Measurements from ENCODE around the gene CTNND1. TPM values are rescaled to one million over a fixed set of nuclear protein-coding genes. Genes with fewer than 3 reads are reported as not detected.
"Not testable (repeated sequence)": the region's sequence is repeated elsewhere in the genome, so short reads cannot be mapped to it uniquely, and the experiment has no call there.

Gene CTNND1, protein sequence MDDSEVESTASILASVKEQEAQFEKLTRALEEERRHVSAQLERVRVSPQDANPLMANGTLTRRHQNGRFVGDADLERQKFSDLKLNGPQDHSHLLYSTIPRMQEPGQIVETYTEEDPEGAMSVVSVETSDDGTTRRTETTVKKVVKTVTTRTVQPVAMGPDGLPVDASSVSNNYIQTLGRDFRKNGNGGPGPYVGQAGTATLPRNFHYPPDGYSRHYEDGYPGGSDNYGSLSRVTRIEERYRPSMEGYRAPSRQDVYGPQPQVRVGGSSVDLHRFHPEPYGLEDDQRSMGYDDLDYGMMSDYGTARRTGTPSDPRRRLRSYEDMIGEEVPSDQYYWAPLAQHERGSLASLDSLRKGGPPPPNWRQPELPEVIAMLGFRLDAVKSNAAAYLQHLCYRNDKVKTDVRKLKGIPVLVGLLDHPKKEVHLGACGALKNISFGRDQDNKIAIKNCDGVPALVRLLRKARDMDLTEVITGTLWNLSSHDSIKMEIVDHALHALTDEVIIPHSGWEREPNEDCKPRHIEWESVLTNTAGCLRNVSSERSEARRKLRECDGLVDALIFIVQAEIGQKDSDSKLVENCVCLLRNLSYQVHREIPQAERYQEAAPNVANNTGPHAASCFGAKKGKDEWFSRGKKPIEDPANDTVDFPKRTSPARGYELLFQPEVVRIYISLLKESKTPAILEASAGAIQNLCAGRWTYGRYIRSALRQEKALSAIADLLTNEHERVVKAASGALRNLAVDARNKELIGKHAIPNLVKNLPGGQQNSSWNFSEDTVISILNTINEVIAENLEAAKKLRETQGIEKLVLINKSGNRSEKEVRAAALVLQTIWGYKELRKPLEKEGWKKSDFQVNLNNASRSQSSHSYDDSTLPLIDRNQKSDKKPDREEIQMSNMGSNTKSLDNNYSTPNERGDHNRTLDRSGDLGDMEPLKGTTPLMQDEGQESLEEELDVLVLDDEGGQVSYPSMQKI
- total RNA-seq (100 to 1,000 TPM; 178 to 227 TPM), polyA plus RNA-seq (ENCODE audit: insufficient read depth, low read depth, low replicate concordance) (134 TPM)
- long read RNA-seq, donor 1, full-length matches to known transcripts, result 6 of 11 reads
- long read RNA-seq, donor 1, partial matches to known transcripts, result 5 of 11 reads
- long read RNA-seq, donor 1, other reads (novel, unspliced or antisense), result 0 of 11 reads
- long read RNA-seq, donor 2, full-length matches to known transcripts, result 6 of 6 reads
- long read RNA-seq, donor 2, partial matches to known transcripts, result 0 of 6 reads
- long read RNA-seq, donor 2, other reads (novel, unspliced or antisense), result 0 of 6 reads

DNA sequence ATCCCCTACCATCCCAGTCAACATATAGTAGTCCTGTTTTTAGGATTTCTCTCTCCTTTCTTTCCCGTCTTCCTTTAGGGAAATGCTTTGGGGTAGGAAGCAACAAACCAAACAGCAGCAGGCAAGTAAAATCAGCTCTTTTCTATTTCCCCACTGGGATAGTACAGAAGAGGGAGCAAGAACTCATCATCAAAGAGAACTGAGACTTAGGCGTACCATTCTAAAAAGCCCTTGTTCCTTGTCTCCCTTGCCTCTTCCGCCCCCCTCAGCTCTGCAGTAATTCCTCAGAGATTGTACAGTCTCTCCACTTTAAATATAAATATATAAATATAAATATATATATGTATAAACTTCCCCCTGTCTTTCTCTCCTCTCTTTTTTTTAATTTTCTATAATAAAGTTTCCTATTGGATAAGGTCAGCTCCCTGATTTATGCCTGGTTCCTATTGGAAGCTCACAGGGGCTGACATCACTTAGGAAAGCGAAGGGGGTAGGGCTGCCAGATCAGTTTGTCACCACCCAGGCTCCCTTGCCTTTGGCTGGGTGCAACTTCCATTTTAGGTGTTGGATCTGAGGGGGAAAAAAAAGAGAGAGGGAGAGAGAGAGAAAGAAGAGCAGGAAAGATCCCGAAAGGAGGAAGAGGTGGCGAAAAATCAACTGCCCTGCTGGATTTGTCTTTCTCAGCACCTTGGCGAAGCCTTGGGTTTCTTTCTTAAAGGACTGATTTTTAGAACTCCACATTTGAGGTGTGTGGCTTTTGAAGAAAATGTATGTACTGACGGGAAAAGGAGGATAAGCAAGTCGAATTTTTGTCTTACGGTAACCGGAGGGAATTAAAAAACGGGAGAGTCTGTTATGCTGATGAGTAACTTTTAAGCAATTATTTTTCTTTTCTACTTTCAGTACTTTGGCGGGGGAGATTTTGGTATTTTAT lies at the start of gene CTNND1:
CTNND1 (plus strand) TSS at position 502 of the 934 bp plus-strand sequence. CDS start 29,677 bp downstream, outside the sequence.
- H3K27me3 ChIP-seq, result no peaks in the 10 kb centered on the region
- peak within 1 kb of the TSS; percentile 63 to 64 for H3K4me3 ChIP-seq
- DNase-seq, result peak; percentile 95
- H3K4me1 ChIP-seq, result peaks cover 16% of the 10 kb centered on the region
- WGBS, 2 donors, result 3 to 5% methylated on average over 13 of the region's 13 CpGs
- no peaks in the 10 kb centered on the region for H3K36me3 ChIP-seq (ENCODE audit: low read depth, missing control alignments)
- intact Hi-C loops (cut with DNase I; ENCODE audit: low total_unique reads), result no loop called here
- TF ChIP-seq, protein P1, sequence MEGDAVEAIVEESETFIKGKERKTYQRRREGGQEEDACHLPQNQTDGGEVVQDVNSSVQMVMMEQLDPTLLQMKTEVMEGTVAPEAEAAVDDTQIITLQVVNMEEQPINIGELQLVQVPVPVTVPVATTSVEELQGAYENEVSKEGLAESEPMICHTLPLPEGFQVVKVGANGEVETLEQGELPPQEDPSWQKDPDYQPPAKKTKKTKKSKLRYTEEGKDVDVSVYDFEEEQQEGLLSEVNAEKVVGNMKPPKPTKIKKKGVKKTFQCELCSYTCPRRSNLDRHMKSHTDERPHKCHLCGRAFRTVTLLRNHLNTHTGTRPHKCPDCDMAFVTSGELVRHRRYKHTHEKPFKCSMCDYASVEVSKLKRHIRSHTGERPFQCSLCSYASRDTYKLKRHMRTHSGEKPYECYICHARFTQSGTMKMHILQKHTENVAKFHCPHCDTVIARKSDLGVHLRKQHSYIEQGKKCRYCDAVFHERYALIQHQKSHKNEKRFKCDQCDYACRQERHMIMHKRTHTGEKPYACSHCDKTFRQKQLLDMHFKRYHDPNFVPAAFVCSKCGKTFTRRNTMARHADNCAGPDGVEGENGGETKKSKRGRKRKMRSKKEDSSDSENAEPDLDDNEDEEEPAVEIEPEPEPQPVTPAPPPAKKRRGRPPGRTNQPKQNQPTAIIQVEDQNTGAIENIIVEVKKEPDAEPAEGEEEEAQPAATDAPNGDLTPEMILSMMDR (IDR thresholded peaks at IDR 0.05), result no peak
- TF ChIP-seq POLR2A (IDR thresholded peaks at IDR 0.05), result peak; percentile 82
- H3K27ac ChIP-seq, result peak within 1 kb of the TSS; percentile 76 to 93
- H3K9me3 ChIP-seq, result no peaks in the 10 kb centered on the region

DNA sequence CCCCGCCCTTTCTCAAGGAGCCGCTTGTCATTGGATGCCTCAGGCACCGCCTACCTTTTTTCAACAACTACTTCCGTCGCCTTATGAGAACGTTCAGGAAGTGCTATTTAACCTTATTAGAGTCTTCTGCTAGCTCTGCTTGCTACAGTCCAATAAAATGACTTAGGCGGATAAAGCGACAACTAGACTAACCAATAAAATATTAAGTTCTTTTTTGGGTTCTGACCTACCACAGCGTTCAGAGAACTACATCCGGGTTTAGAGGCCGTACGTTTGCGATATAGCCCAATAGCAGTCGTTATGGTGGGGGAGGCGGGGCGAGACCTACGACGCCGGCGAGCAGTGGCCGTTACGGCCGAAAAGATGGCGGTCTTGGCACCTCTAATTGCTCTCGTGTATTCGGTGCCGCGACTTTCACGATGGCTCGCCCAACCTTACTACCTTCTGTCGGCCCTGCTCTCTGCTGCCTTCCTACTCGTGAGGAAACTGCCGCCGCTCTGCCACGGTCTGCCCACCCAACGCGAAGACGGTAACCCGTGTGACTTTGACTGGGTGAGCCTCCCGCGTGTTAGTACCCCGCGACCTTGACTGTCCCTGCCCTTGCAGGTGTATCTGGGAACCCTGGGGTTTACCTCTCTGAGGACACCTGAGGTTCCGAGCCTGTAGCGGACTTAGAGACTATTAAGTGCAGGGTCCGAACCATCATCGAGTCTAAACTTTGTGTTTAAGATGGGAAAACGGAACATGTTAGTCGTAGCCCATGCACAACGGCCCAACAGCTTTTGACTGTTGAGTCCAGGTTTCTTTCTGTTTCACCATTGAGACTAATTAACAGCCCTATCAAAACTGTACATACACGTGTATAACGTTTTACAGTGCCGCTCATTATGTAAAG lies 49.1 kb upstream of the CTNND1 start, which contains the start of gene TMX2:
TMX2 (plus strand) TSS at position 338 of the 895 bp plus-strand sequence; CDS start at position 364, 26 bp downstream.
- intact Hi-C loops (cut with DNase I; ENCODE audit: low total_unique reads), result no loop called here
- peak within 1 kb of the TSS; percentile 87 to 90 for H3K27ac ChIP-seq
- H3K4me1 ChIP-seq, result peaks cover 20% of the 10 kb centered on the region
- TF ChIP-seq, protein P1 (IDR thresholded peaks at IDR 0.05), result no peak
- TF ChIP-seq POLR2A (IDR thresholded peaks at IDR 0.05), result no peak
- peak; percentile 97 for DNase-seq
- 0% methylated on average over 23 to 53 of the region's 53 CpGs for WGBS, 2 donors
- no peaks in the 10 kb centered on the region for H3K27me3 ChIP-seq
- H3K9me3 ChIP-seq, result no peaks in the 10 kb centered on the region
- H3K4me3 ChIP-seq, result peak within 1 kb of the TSS; percentile 67 to 94
- no peaks in the 10 kb centered on the region for H3K36me3 ChIP-seq (ENCODE audit: low read depth, missing control alignments)

DNA sequence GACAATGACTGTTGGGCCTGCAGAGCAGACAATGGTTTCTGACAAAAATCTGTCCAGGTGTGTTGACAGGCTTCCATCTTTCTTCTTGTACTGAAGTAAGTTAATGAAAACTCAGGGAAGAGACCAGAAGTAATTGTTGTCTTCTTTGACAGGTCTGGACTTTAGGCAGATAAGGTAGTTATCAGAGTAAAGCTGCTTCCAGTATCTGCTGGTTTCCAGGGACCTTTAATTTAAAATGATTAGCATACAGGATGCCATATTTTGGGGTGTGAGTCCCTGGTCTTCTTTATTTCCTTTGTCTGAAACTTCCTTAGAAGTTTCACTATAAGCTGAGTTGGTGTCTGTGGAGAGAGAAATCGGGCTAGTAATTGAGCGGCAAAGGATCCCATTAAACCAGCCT lies 47.8 kb upstream of the CTNND1 start:
- 80 to 85% methylated on average over 2 of the region's 2 CpGs for WGBS, 2 donors
- no peak for DNase-seq
- Histone ChIP-seq H3K4me3 (no peak overlapping the region), H3K27me3 (no peaks in the 10 kb centered on the region), H3K9me3 (no peaks in the 10 kb centered on the region), H3K4me1 (peaks cover 20% of the 10 kb centered on the region), H3K36me3 (ENCODE audit: low read depth, missing control alignments) (no peaks in the 10 kb centered on the region), H3K27ac (no peak overlapping the region)
- TF ChIP-seq, protein P1 (IDR thresholded peaks at IDR 0.05), result no peak
- no peak for TF ChIP-seq POLR2A (IDR thresholded peaks at IDR 0.05)
- intact Hi-C loops (cut with DNase I; ENCODE audit: low total_unique reads), result no loop called here

DNA sequence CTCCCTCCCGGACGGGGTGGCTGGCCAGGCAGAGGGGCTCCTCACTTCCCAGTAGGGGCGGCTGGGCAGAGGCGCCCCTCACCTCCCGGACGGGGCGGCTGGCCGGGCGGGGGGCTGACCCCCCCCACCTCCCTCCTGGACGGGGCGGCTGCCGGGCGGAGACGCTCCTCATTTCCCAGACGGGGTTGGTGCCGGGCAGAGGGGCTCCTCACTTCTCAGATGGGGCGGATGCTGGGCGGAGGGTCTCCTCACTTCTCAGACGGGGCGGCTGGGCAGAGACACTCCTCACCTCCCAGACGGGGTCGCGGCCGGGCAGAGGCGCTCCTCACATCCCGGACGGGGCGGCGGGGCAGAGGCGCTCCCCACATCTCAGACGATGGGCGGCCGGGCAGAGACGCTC lies 44.9 kb upstream of the CTNND1 start:
- 75 to 97% methylated on average over 13 to 18 of the region's 34 CpGs for WGBS, 2 donors
- H3K27me3 ChIP-seq; intact Hi-C loops (cut with DNase I; ENCODE audit: low total_unique reads); H3K36me3 ChIP-seq (ENCODE audit: low read depth, missing control alignments); DNase-seq; H3K27ac ChIP-seq; H3K4me3 ChIP-seq; H3K9me3 ChIP-seq: not testable (repeated sequence)
- peaks cover 13% of the 10 kb centered on the region for H3K4me1 ChIP-seq

All from testis (tissue), 5 donors.